ENCODE data around the gene SCGN.

SCGN gene

DNA sequence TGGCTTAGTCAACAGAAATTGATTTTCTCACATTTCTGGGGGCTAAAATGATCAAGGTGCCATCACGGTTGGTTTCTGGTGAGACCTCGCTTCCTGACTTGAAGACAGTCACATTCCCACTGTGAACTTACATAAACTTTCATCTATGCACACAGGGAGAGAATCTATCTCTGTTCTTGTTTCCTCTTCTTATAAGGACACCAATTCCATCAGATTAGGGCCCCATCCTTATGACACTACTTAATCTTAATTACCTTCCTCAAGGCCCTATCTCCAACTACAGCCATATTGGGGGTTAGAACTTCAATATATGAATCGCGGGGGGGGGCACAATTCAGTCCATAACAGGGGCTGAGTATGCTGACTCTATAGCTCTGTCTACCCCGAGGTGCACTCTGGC is 10.6 kb upstream of the SCGN start:
- no peak for DNase-seq

- no peak for DNase-seq
These were observed 9.9 kb upstream of the SCGN start for GRCh38 chr6:25641940-25642666.

DNA sequence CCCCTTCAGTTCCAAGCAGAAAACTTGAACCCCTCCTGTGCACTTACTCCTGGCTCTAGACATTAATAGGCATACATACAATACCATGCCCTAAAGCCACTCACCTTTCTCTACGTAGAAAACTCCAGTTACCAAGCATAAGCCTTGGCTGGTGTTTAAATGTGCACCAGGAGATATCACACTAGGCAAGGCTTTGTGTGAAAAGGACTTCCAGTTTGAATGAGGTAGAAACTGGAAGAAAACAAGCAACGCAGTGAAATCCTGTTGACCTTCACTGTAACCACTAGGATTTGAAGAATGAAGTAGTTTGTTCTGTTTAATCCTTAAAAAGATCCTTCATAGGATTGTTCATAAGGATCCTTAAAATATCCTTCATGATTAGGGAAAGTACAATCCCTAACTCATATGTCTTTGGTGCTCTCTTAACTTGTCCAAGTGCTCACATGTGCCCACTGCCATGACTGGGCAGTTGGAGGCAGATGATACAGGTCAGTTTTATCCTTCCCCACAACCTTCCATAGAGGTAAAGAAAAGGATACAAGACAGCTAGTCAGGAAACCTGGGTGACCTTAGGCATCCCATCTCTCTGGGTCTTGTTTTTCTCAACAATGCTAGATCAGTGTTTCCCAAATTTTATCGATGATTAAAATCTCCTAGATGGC is 9.2 kb upstream of the SCGN start:
- DNase-seq: no peak

DNA sequence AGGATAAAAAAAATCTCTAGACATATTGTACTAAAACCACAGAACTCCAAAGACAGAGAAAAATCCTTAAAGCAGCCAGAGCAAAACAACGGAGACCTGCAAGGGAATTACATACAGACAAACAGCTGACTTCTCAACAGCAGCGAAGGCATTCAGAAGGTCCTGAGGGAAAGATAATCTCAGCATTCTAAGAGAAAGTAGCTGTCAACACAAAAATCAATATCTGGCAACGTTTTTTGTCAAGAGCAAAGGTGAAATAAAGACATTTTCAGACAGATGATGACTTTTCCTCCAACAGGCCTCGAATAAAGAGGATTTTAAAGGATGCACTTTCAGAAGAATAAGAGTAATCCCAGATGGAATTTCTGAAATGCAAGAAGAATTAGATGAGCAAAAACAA is 6.1 kb upstream of the SCGN start:
- DNase-seq: no peak

GRCh38 chr6:25649611-25650010 is 2.4 kb upstream of the SCGN start:
- no peak for DNase-seq

- no peak for DNase-seq
These were observed 3.7 kb downstream of the SCGN start for GRCh38 chr6:25655723-25656122.

GRCh38 chr6:25659633-25660368 is 7.8 kb downstream of the SCGN start:
- no peak for DNase-seq

DNA sequence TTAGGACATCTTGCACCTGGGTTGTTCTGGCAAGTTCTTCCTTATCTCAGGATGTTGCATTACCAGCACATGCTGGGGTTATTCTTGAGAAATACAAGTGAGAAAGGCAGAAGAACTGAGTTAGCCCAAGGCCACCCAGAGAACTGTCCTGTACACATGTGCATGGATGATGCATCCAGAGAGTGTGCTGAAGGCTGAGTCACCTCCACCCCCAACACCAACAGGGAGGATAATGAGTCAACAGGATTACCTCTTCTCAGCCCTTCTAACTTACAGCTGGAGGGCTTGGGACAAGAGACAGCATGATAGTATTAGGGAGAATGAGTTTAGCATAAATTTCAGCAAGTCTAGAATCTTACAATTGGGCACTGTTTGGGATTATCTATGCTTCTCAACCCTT is 8.5 kb downstream of the SCGN start:
- no peak for DNase-seq

DNA sequence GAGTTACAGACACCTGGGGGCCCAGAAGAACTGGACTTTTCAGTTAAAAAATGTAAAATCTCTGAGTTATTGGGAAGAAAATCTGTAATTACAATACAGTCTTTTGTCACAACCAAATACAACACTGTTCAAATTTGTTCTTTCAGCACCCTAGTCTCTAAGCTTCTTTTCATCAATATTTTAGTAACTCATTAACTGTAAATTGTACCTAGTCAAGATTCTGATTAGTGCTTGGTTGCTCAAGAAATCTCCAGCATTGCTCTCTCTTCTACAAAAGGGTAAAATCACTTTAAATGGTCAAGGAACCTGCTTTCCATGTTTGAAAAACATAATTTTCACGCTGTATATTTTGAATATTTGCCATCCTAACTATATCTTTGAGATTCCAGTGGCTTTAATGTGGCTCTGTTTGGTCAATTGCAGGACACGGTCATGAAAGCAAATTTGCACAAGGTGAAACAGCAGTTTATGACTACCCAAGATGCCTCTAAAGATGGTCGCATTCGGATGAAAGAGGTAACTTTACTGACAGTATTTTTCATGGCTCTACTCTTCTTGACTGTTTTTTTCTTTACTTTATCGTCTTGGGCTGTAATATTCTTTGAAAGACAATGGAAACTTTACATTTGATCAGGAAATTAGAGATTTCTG is 9.2 kb downstream of the SCGN start:
- no peak for DNase-seq

DNA sequence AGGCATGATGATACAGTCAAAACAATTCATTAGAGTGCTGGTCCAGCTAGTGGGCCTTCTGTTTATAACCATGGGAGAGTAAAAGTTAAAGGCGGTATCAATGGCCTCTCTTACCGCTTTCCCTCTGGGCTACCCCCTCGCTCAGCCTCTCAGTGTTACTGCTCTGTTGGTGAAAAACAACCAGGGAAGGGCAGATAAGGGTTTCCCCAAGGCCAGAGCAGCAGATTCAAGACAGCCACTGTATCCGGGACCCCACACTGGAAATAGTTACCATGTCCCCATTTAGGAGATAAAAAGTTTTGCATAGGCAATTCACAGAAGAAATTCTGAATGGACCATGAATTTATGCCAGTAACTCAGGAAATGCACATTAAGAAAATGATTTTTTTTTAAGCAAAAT is 13.4 kb downstream of the SCGN start:
- DNase-seq: no peak

GRCh38 chr6:25669413-25669812 is 17.4 kb downstream of the SCGN start:
- DNase-seq: no peak

DNA sequence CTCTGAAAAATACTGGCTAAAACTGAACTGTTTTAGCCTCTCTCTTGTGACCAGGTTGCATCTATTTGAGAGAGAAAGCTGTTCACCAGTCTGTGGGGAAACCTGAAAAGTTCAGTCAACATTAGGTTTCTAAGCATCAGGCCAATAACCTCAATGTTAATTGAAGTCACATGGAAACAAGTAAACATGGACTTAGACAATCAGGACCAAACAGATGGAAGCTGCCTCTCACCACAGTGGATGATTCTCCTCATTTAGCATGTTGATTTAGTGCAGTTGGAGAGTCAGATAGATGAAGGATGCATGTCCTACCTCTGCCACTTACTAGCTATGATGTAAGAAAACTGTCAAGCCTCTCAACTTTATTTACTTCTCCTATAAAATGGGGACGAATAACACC is 18.2 kb downstream of the SCGN start:
- no peak for DNase-seq

DNA sequence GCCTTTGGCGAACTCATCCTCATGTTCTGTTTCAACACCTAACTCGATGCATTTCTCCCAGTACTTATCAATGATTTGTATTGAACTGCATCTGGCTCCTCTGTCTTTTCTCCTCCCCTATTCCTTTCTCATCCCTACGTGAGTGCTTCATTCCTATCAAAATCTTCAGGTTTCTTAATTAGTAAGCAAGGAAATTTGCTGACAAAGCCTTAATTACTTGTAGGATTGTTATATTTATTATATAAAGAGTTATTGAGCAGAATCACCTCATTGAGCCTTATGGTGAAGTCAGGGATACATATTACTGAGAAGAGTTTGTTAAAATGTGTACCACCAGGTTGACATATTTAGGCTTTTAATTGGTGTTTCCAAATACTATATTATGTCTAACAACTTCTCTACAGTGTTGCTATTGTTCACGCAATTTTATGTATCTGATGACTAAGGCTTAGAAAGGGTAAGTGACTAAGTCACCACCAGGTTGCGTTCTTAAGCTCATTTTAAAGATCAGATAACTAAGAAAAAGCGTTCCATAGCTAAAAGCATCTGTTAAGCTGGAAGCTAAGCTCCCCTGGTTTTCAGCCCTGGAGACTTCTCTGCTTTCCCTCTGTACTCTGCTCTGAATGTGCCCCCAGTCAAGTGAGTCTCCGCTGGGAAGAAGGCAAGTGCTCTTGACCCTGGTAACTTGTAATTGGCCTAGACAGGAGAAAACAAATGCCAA is 18.9 kb downstream of the SCGN start:
- DNase-seq: no peak

GRCh38 chr6:25671652-25672051 is 19.6 kb downstream of the SCGN start:
- no peak for DNase-seq

GRCh38 chr6:25675167-25675566 is 23.2 kb downstream of the SCGN start:
- DNase-seq: no peak

DNA sequence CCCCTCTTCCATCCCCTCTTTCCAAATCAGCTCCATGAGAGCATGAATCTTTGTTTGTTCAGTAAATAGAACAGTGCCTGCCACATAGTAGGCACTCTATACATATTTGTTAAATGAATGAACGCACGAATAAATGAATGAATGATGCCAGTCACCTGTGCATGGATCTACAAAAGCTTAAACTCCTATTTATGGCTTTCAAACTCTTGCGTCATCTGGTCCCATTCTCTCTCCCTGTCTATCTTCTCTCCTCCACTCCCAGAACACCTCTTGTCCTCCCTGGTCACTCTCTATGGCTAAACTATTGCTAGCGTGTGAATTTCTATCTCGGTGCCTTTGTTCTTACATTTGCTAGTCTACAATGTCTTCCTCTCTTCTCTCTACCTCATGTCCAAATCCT is 24.8 kb downstream of the SCGN start:
- no peak for DNase-seq

- no peak for DNase-seq
These were observed 29.8 kb downstream of the SCGN start for GRCh38 chr6:25681848-25682247.

DNA sequence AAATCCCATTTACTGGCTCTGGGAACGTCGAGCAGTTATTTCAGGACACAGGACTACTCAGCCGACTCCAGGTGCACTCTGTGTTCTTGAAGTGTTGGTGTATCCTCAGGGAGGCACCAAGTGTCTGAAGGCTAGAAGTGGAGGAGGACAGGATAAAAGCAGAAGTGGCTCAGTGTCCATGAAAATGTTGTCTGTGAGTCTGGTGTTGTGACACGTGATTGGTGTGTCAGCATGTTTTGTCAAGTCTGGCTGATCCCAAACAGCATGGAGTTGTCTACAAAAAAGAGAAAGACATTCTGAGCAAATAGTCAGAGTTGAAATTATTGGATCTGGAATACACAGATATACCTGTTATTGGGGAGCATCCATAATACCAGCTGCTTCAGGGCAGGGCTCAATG is 30.3 kb downstream of the SCGN start:
- DNase-seq: no peak

- no peak for DNase-seq
These were observed 32.5 kb downstream of the SCGN start for GRCh38 chr6:25684565-25684964.

- no peak for DNase-seq
These were observed 33.2 kb downstream of the SCGN start for GRCh38 chr6:25685251-25685650.

GRCh38 chr6:25685896-25686295 is 33.9 kb downstream of the SCGN start:
- DNase-seq: no peak

DNA sequence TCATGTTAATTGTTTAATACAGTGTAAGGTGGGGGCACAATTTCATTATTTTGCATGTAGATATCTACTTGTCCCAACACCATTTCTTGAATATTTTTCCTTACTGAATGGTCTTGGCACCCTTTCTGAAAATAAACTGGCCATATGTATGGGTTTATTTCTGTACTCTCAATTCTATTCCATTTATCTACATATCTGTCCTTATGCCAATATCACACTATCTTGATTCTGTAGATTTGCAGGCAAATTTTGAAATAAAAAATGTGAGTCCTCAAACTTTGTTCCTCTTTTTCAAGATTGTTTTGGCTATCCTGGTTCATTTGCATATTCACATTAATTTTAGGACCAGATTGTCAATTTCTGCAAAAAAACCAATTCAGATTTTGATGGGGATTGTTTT is 34.8 kb downstream of the SCGN start:
- DNase-seq: no peak

DNA sequence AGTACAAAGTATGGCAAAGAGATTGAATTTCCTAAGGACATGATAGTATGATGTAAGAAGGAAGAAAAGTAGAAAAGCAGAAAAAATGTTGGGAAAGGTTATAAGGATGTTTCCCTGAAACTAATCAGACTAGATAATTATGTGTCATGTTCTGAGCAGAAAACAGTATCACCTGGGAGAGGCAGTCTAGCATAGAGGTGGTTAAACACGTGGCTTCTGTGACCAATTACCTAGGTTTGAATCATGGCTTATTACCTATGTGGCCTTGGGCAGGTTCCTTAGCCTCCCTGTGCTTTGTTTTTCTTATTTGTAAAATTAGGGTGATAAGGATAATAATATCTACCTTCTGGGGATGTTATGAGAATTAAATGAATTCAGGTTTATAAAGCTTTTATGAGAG is 38.0 kb downstream of the SCGN start:
- DNase-seq: no peak
